ENCODE data around the gene ZNF766. TPM values are rescaled to one million over a fixed set of nuclear protein-coding genes. Genes with fewer than 3 reads are reported as not detected.

The ZNF766 gene
- total RNA-seq (2022; extraction: Qiagen RNA extraction), result 6.6 to 11.2 TPM (median 8.3 TPM) in 5 replicates

DNA sequence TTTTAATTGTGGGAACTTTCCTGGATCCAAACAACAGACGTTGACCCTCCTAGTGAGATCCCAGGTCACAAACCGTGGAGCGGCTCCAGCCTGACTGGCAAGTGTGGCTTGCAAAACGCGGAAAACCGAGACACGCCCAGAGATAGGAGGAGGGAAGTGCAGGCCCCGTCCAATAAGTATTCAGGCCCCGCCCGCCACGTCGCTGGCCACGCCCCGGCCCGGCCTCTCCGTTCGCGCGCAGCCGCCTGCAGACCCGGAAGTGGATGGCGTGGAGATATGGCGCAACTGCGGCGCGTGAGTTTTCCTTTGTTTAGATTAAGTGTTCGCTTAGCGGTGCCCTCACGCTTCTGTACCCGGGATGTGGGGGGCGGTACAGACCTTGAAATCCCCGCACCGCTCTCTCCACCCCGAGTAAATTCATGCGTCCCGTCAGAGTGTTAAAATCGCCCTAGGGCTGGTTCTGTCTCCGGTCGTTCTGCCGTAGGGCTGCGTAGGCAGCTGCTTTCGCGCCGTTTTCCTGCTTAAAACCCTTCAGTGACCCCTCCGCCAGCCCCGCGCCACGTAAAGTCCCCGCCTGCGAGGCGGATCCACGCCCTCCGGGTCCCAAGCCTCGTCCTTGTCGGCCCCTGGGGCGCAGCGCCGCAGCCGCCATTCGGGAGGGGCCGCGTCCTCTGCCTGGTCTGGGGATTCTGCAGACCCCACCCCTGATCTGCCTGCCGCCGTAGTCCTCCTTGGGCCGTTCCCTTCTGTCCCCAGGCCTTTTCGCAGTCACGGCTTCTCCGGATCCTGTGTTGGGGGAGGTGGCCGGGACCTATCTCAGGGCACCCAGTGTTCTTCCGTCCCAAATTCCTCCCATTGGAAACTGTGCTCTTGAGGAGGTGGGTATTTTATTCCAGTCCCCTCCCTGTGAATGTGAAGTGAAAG is at the start of gene ZNF766:
Gene ZNF766, plus strand, starts transcription at position 250 of the 924 bp plus-strand sequence. Its CDS starts 27 bp downstream, at position 277.

DNA sequence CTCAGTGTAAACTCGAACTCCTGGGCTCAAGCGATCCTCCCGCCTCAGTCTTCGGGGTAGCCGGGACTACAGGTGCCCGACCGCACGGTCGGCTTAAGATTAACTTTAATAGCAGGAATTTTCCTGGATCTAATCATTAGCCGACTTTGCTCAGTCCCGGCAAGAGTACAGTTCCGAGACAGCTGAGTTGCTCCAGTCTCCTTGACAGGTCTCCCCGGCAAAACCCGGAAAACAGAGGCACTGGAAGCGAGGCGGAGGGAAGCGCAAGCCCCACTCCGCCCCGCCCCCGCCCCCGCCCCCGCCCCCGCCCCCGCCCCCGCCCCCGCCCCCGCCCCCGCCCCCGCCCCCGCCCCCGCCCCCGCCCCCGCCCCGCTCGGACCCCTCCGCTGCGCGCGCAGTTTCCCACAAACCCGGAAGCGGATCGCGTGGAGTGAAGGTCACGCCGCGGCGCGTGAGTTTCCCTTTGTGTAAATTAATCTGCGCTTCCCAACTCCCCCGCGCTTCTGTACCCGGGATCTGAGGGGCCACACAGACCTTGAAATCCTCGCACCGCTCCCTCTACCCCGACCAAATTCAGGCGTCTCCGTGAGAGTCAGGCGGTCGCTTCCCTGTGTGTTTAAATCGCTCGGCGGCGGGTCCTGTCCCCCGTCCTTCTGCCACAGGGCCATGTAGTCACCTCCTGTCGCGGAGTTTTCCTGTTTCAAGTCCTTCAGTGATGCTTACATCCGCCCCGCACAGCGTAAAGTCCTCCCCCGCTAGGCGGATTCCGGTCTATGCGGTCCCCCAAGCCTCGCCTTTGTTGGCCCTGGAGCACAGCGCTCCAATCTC is 27.6 kb downstream of the ZNF766 start, which contains the start of gene ZNF480:
Gene ZNF480, plus strand, starts transcription at position 397 of the 828 bp plus-strand sequence. CDS start 3,244 bp downstream, outside the sequence.

DNA sequence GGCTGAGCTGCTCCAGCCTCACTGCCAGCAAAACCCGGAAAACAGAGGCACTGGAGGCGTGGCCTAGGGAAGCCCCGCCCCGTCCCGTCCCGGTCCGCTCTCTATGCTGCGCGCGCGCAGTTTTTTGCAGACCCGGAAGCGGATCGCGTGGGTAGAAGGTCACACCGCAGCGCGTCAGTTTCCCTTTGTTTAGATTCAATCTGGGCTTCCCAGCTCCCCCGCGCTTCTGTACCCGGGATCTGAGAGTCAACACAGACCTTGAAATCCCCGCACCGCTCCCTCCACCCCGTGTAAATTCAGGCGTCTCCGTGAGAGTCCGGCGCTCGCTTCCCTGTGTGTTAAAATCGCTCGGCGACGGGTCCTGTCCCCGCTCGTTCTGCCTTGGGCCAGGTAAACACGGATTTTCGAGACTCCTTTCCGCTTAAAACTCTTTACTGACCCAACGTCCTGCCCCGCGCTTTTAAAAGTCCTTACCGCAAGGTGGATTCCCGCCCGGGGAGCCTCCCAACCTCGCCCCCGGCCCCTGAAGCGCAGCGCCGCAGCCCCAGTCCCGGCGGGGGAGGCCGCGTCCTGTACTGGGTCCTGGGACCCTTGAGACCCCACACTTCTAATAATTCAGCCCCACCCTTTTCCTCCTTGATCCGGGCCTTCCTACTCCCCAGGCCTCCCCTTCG is 66.9 kb downstream of the ZNF766 start, which contains the start of gene ZNF610:
Gene ZNF610, plus strand, starts transcription at position 127 of the 674 bp plus-strand sequence. CDS start 12,930 bp downstream, outside the sequence.

Other genes starting within 250 kb of the ZNF766 start
- gene ZNF614, start 241.2 kb upstream of the ZNF766 start, total RNA-seq (2022; extraction: Qiagen RNA extraction), result 2.5 to 3.5 TPM (median 2.9 TPM) in 5 replicates
- gene ZNF432, start 220.7 kb upstream of the ZNF766 start, total RNA-seq (2022; extraction: Qiagen RNA extraction), result 1.4 to 1.9 TPM (median 1.5 TPM) in 5 replicates
- gene ZNF841, start 173.8 kb upstream of the ZNF766 start, total RNA-seq (2022; extraction: Qiagen RNA extraction), result 1.6 to 1.9 TPM (median 1.8 TPM) in 5 replicates
- 0.41 to 1.1 TPM (median 0.82 TPM) in 5 replicates for gene ZNF616, start 129.6 kb upstream of the ZNF766 start, total RNA-seq (2022; extraction: Qiagen RNA extraction)
- 0.42 to 1.1 TPM (median 0.76 TPM) in 5 replicates for gene ZNF836, start 98.0 kb upstream of the ZNF766 start, total RNA-seq (2022; extraction: Qiagen RNA extraction)
- gene PPP2R1A, start 79.5 kb upstream of the ZNF766 start, total RNA-seq (2022; extraction: Qiagen RNA extraction), result 184 to 318 TPM (median 309 TPM) in 5 replicates
- gene ZNF480, start 27.6 kb downstream of the ZNF766 start, total RNA-seq (2022; extraction: Qiagen RNA extraction), result 6.1 to 17.9 TPM (median 16.3 TPM) in 5 replicates
- not detected in 5 replicates for gene ZNF610, start 66.7 kb downstream of the ZNF766 start, total RNA-seq (2022; extraction: Qiagen RNA extraction)
- gene ZNF880, start 100.3 kb downstream of the ZNF766 start, total RNA-seq (2022; extraction: Qiagen RNA extraction), result 0.63 to 1.5 TPM (median 0.81 TPM) in 5 replicates
- 0.24 to 0.27 TPM in 2 of 5 replicates, not detected in the others for gene ZNF528, start 128.3 kb downstream of the ZNF766 start, total RNA-seq (2022; extraction: Qiagen RNA extraction)
- not detected in 5 replicates for gene ZNF534, start 159.6 kb downstream of the ZNF766 start, total RNA-seq (2022; extraction: Qiagen RNA extraction)
- gene ZNF578, start 184.0 kb downstream of the ZNF766 start, total RNA-seq (2022; extraction: Qiagen RNA extraction), result not detected in 5 replicates